PC-3 (cell line): Measurements from ENCODE around the gene MAP3K9. TPM values are rescaled to one million over a fixed set of nuclear protein-coding genes. Genes with fewer than 3 reads are reported as not detected.

Experiments used
- ATAC-seq: fragments of 200-7000 bp; cut with Tn5 transposase; 2 replicates; pipeline ENCODE4 v1.9.1; 2020; ENCODE audit warnings: mild to moderate bottlenecking, moderate library complexity
- BruUV-seq: library from RNA; stranded (reverse); fragments of 400-500 nt; replicated peaks from 2 replicates; lab custom pipeline; 2021; lab: Mats Ljungman, UMichigan
- CTCF ChIA-PET: fragments of 300-600 bp; sonication (Branson Sonifier 250); formaldehyde crosslinking; loops from one replicate; lab custom pipeline; 2022; ENCODE audit warnings: antibody characterized with exemption; lab: Charles Lee
- POLR2A ChIA-PET: fragments of 300-600 bp; sonication (Branson Sonifier 250); formaldehyde crosslinking; loops from one replicate; lab custom pipeline; 2022; ENCODE audit warnings: antibody characterized with exemption; ENCODE audit not compliant: unreplicated experiment; lab: Charles Lee
- DNase-seq: peaks from one replicate; pipeline ENCODE4 v3.0.0-alpha.2; 2015
- H2AFZ ChIP-seq: fragments of 300-600 bp; sonication (generic); 2 replicates; pipeline ENCODE4 v1.6.0; 2016; ENCODE audit warnings: antibody characterized with exemption, low read length
- H3F3A ChIP-seq: fragments of 300-600 bp; sonication (generic); one replicate; pipeline ENCODE4 v1.6.0; 2017; ENCODE audit warnings: antibody characterized with exemption, low read length, control low read depth, mild to moderate bottlenecking; ENCODE audit not compliant: unreplicated experiment
- H3K27ac ChIP-seq: fragments of 300-600 bp; sonication (generic); 2 replicates; pipeline ENCODE4 v1.5.1; 2016; ENCODE audit warnings: mild to moderate bottlenecking, low read length
- H3K27me3 ChIP-seq: fragments of 300-600 bp; sonication (generic); 2 replicates; pipeline ENCODE4 v1.6.1; 2016; ENCODE audit warnings: low read length, mixed read lengths
- H3K36me3 ChIP-seq: fragments of 300-600 bp; sonication (generic); 2 replicates; pipeline ENCODE4 v1.6.1; 2016; ENCODE audit warnings: low read depth, mixed run types, low read length, mixed read lengths
- H3K4me1 ChIP-seq: fragments of 300-600 bp; sonication (generic); 2 replicates; pipeline ENCODE4 v1.5.1; 2016; ENCODE audit warnings: low read length; ENCODE audit not compliant: insufficient read depth
- H3K4me2 ChIP-seq: fragments of 300-600 bp; sonication (generic); 2 replicates; pipeline ENCODE4 v1.6.0; 2016; ENCODE audit warnings: low read length
- H3K4me3 ChIP-seq: fragments of 300-600 bp; sonication (generic); 2 replicates; pipeline ENCODE4 v1.5.1; 2016; ENCODE audit warnings: mild to moderate bottlenecking, low read length, mixed read lengths
- H3K79me2 ChIP-seq: fragments of 300-600 bp; sonication (generic); 2 replicates; pipeline ENCODE4 v1.6.1; 2017; ENCODE audit warnings: low read length, mixed read lengths
- H3K9ac ChIP-seq: fragments of 300-600 bp; sonication (generic); 2 replicates; pipeline ENCODE4 v1.6.0; 2016; ENCODE audit warnings: mild to moderate bottlenecking, low read length
- H3K9me2 ChIP-seq: fragments of 300-600 bp; sonication (generic); replicated peaks from 2 replicates; pipeline ENCODE4 v1.6.1; 2016; ENCODE audit warnings: mixed run types, low read length, mixed read lengths
- H3K9me3 ChIP-seq: fragments of 300-600 bp; sonication (generic); 2 replicates; pipeline ENCODE4 v1.6.1; 2016; ENCODE audit warnings: low read length, mixed read lengths
- H4K20me1 ChIP-seq: fragments of 300-600 bp; sonication (generic); 2 replicates; pipeline ENCODE4 v1.6.1; 2016; ENCODE audit warnings: low read length, mixed read lengths
- EZH2 ChIP-seq: fragments of 300-600 bp; sonication (generic); IDR thresholded peaks from one replicate; pipeline ENCODE4 v1.6.1; 2017; ENCODE audit warnings: antibody characterized with exemption, mild to moderate bottlenecking, low read length; ENCODE audit not compliant: unreplicated experiment
- EZH2phosphoT487 ChIP-seq: fragments of 300-600 bp; sonication (generic); IDR thresholded peaks from 2 replicates; pipeline ENCODE4 v1.6.1; 2018; ENCODE audit warnings: mild to moderate bottlenecking, antibody characterized with exemption, low read length, borderline replicate concordance
- intact Hi-C: fragments of 100-400 bp; cut with micrococcal nuclease; formaldehyde crosslinking; loops from 2 replicates; pipeline ENCODE4 v1.9.0; 2023
- total RNA-seq: library from RNA; depleted of rRNA; stranded (reverse); fragments of >200 nt; gene quantifications from 2 replicates; pipeline ENCODE4 v1.2.3, GENCODE V29; 2014
- TF ChIP-seq, protein P1 (sequence below): fragments of 300-600 bp; sonication (generic); conservative IDR thresholded peaks from 2 replicates; pipeline ENCODE4 v1.5.1; 2017; ENCODE audit warnings: antibody characterized with exemption, low read depth, mild to moderate bottlenecking, low read length

The MAP3K9 gene
- total RNA-seq, 1 experiment from 2014 or later = 13.4 TPM

DNA sequence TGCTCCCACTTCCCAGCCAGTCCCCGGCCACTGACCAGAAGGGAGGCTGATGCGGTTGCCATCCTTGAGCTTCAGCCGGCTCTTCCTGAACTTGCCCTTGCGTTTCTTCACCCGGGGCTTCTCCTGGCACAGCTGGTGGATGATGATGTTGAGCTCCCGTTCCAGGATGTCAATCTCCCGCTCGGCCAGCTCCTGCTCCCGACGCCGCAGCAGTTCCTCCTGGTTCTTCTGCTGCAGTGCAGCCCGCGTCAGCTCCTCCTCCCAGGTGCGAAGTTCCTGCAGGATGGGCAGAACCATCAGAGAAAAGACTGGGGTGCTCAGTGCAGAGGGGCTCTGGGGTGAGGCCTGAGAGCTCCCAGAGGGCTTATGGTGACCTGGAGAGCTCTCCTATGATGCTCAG, 67.0 kb downstream of the MAP3K9 start:
- ChIA-PET POLR2A (no interaction called here), CTCF (no interaction called here)
- TF ChIP-seq EZH2phosphoT487 (no peak), EZH2 (no peak)
- TF ChIP-seq, protein P1, sequence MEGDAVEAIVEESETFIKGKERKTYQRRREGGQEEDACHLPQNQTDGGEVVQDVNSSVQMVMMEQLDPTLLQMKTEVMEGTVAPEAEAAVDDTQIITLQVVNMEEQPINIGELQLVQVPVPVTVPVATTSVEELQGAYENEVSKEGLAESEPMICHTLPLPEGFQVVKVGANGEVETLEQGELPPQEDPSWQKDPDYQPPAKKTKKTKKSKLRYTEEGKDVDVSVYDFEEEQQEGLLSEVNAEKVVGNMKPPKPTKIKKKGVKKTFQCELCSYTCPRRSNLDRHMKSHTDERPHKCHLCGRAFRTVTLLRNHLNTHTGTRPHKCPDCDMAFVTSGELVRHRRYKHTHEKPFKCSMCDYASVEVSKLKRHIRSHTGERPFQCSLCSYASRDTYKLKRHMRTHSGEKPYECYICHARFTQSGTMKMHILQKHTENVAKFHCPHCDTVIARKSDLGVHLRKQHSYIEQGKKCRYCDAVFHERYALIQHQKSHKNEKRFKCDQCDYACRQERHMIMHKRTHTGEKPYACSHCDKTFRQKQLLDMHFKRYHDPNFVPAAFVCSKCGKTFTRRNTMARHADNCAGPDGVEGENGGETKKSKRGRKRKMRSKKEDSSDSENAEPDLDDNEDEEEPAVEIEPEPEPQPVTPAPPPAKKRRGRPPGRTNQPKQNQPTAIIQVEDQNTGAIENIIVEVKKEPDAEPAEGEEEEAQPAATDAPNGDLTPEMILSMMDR = no peak
- no peak overlapping the region for H3K9ac ChIP-seq
- no peak overlapping the region for H2AFZ ChIP-seq
- H3F3A ChIP-seq = no peaks in the 10 kb centered on the region
- no peak for DNase-seq
- no peaks in the 10 kb centered on the region for H3K27me3 ChIP-seq
- H3K36me3 ChIP-seq = peaks cover 34% of the 10 kb centered on the region
- H3K4me1 ChIP-seq = no peaks in the 10 kb centered on the region
- no TSS peak for BruUV-seq
- H3K79me2 ChIP-seq = no peaks in the 10 kb centered on the region
- intact Hi-C loops = no loop called here
- no peaks in the 10 kb centered on the region for H3K9me2 ChIP-seq
- H3K4me2 ChIP-seq = no peak overlapping the region
- no peaks in the 10 kb centered on the region for H3K9me3 ChIP-seq
- ATAC-seq = no peak
- no peak overlapping the region for H3K4me3 ChIP-seq
- no peaks in the 10 kb centered on the region for H4K20me1 ChIP-seq
- H3K27ac ChIP-seq = no peak overlapping the region

- Histone ChIP-seq H4K20me1 (no peaks in the 10 kb centered on the region), H3K9ac (no peak overlapping the region), H3K4me2 (no peak overlapping the region), H3K9me3 (no peaks in the 10 kb centered on the region), H2AFZ (no peak overlapping the region), H3F3A (no peaks in the 10 kb centered on the region), H3K9me2 (no peaks in the 10 kb centered on the region), H3K27me3 (no peaks in the 10 kb centered on the region), H3K4me1 (no peaks in the 10 kb centered on the region), H3K36me3 (peaks cover 35% of the 10 kb centered on the region), H3K79me2 (no peaks in the 10 kb centered on the region), H3K27ac (no peak overlapping the region), H3K4me3 (no peak overlapping the region)
- ChIA-PET POLR2A (no interaction called here), CTCF (no interaction called here)
- no peak for ATAC-seq
- TF ChIP-seq EZH2 (no peak), EZH2phosphoT487 (no peak)
- intact Hi-C loops = no loop called here
- no TSS peak for BruUV-seq
- no peak for DNase-seq
These were observed 67.8 kb downstream of the MAP3K9 start for GRCh38 chr14:70741482-70741881.

- Histone ChIP-seq H3F3A (no peaks in the 10 kb centered on the region), H3K27me3 (no peaks in the 10 kb centered on the region), H3K4me3 (no peak overlapping the region), H3K27ac (no peak overlapping the region), H2AFZ (no peak overlapping the region), H4K20me1 (no peaks in the 10 kb centered on the region), H3K79me2 (no peaks in the 10 kb centered on the region), H3K9ac (no peak overlapping the region), H3K9me2 (no peaks in the 10 kb centered on the region), H3K9me3 (no peaks in the 10 kb centered on the region), H3K36me3 (peaks cover 71% of the 10 kb centered on the region), H3K4me2 (no peak overlapping the region), H3K4me1 (no peaks in the 10 kb centered on the region)
- POLR2A ChIA-PET = no interaction called here
- DNase-seq (no peak), ATAC-seq (no peak)
- TF ChIP-seq EZH2 = no peak
- TF ChIP-seq, protein P1 = no peak
- TF ChIP-seq EZH2phosphoT487 = no peak
- intact Hi-C loops = no loop called here
- CTCF ChIA-PET = no interaction called here
- BruUV-seq = no TSS peak
These were observed 74.3 kb downstream of the MAP3K9 start for GRCh38 chr14:70735043-70735442.
